ENCODE measurements around the gene PCNT.

Gene PCNT

GRCh38 chr21:46469275-46469674 lies 145.3 kb downstream of the PCNT start:
- Histone ChIP-seq H3K9ac (ENCODE audit: low read depth, low read length) (no peak overlapping the region), H3K4me3 (ENCODE audit: low read depth, low read length) (no peak overlapping the region), H3K4me1 (ENCODE audit: control insufficient read depth, insufficient read depth, low read length) (no peaks in the 10 kb centered on the region), H3K27ac (ENCODE audit: low read depth, low read length) (no peak overlapping the region), H3K9me3 (ENCODE audit: control insufficient read depth, insufficient read depth, low read length) (no peaks in the 10 kb centered on the region), H3K27me3 (ENCODE audit: control insufficient read depth, insufficient read depth, low read length) (no peaks in the 10 kb centered on the region), H3K36me3 (ENCODE audit: control insufficient read depth, insufficient read depth, low read length) (peaks cover 15% of the 10 kb centered on the region)

- Histone ChIP-seq H3K4me3 (ENCODE audit: low read depth, low read length) (no peak overlapping the region), H3K27me3 (ENCODE audit: control insufficient read depth, insufficient read depth, low read length) (no peaks in the 10 kb centered on the region), H3K9ac (ENCODE audit: low read depth, low read length) (no peak overlapping the region), H3K4me1 (ENCODE audit: control insufficient read depth, insufficient read depth, low read length) (no peaks in the 10 kb centered on the region), H3K27ac (ENCODE audit: low read depth, low read length) (no peak overlapping the region), H3K36me3 (ENCODE audit: control insufficient read depth, insufficient read depth, low read length) (peaks cover 8% of the 10 kb centered on the region; the same call in 1 of the 2 replicates), H3K9me3 (ENCODE audit: control insufficient read depth, insufficient read depth, low read length) (no peaks in the 10 kb centered on the region)
Observed at GRCh38 chr21:46471514-46471913, 147.6 kb downstream of the PCNT start.

GRCh38 chr21:46472246-46472645 lies 148.3 kb downstream of the PCNT start:
- no peaks in the 10 kb centered on the region for H3K27me3 ChIP-seq (ENCODE audit: control insufficient read depth, insufficient read depth, low read length)
- H3K4me3 ChIP-seq (ENCODE audit: low read depth, low read length) = no peak overlapping the region
- peaks cover 5% of the 10 kb centered on the region; the same call in 1 of the 2 replicates for H3K36me3 ChIP-seq (ENCODE audit: control insufficient read depth, insufficient read depth, low read length)
- H3K9ac ChIP-seq (ENCODE audit: low read depth, low read length) = no peak overlapping the region
- no peaks in the 10 kb centered on the region for H3K4me1 ChIP-seq (ENCODE audit: control insufficient read depth, insufficient read depth, low read length)
- no peaks in the 10 kb centered on the region for H3K9me3 ChIP-seq (ENCODE audit: control insufficient read depth, insufficient read depth, low read length)
- no peak overlapping the region for H3K27ac ChIP-seq (ENCODE audit: low read depth, low read length)

GRCh38 chr21:46474382-46474781 lies 150.4 kb downstream of the PCNT start:
- Histone ChIP-seq H3K9me3 (ENCODE audit: control insufficient read depth, insufficient read depth, low read length) (no peaks in the 10 kb centered on the region), H3K4me1 (ENCODE audit: control insufficient read depth, insufficient read depth, low read length) (no peaks in the 10 kb centered on the region), H3K36me3 (ENCODE audit: control insufficient read depth, insufficient read depth, low read length) (peaks cover 4% of the 10 kb centered on the region; the same call in 1 of the 2 replicates), H3K4me3 (ENCODE audit: low read depth, low read length) (no peak overlapping the region), H3K27me3 (ENCODE audit: control insufficient read depth, insufficient read depth, low read length) (no peaks in the 10 kb centered on the region), H3K9ac (ENCODE audit: low read depth, low read length) (no peak overlapping the region), H3K27ac (ENCODE audit: low read depth, low read length) (no peak overlapping the region)

- no peaks in the 10 kb centered on the region for H3K4me1 ChIP-seq (ENCODE audit: control insufficient read depth, insufficient read depth, low read length)
- no peak overlapping the region for H3K4me3 ChIP-seq (ENCODE audit: low read depth, low read length)
- no peaks in the 10 kb centered on the region for H3K27me3 ChIP-seq (ENCODE audit: control insufficient read depth, insufficient read depth, low read length)
- H3K9ac ChIP-seq (ENCODE audit: low read depth, low read length) = no peak overlapping the region
- H3K27ac ChIP-seq (ENCODE audit: low read depth, low read length) = no peak overlapping the region
- no peaks in the 10 kb centered on the region for H3K9me3 ChIP-seq (ENCODE audit: control insufficient read depth, insufficient read depth, low read length)
- H3K36me3 ChIP-seq (ENCODE audit: control insufficient read depth, insufficient read depth, low read length) = peaks cover 2% of the 10 kb centered on the region; the same call in 1 of the 2 replicates
Observed at GRCh38 chr21:46475296-46475695, 151.3 kb downstream of the PCNT start.

GRCh38 chr21:46477765-46478164 lies 153.8 kb downstream of the PCNT start:
- H3K9ac ChIP-seq (ENCODE audit: low read depth, low read length) = no peak overlapping the region
- no peaks in the 10 kb centered on the region for H3K27me3 ChIP-seq (ENCODE audit: control insufficient read depth, insufficient read depth, low read length)
- peaks cover 4% of the 10 kb centered on the region; the same call in 1 of the 2 replicates for H3K36me3 ChIP-seq (ENCODE audit: control insufficient read depth, insufficient read depth, low read length)
- no peaks in the 10 kb centered on the region for H3K9me3 ChIP-seq (ENCODE audit: control insufficient read depth, insufficient read depth, low read length)
- H3K4me1 ChIP-seq (ENCODE audit: control insufficient read depth, insufficient read depth, low read length) = no peaks in the 10 kb centered on the region
- H3K4me3 ChIP-seq (ENCODE audit: low read depth, low read length) = no peak overlapping the region
- no peak overlapping the region for H3K27ac ChIP-seq (ENCODE audit: low read depth, low read length)

GRCh38 chr21:46478910-46479309 lies 155.0 kb downstream of the PCNT start:
- H3K4me1 ChIP-seq (ENCODE audit: control insufficient read depth, insufficient read depth, low read length) = no peaks in the 10 kb centered on the region
- no peak overlapping the region for H3K9ac ChIP-seq (ENCODE audit: low read depth, low read length)
- H3K4me3 ChIP-seq (ENCODE audit: low read depth, low read length) = no peak overlapping the region
- H3K9me3 ChIP-seq (ENCODE audit: control insufficient read depth, insufficient read depth, low read length) = no peaks in the 10 kb centered on the region
- H3K27me3 ChIP-seq (ENCODE audit: control insufficient read depth, insufficient read depth, low read length) = no peaks in the 10 kb centered on the region
- no peak overlapping the region for H3K27ac ChIP-seq (ENCODE audit: low read depth, low read length)
- H3K36me3 ChIP-seq (ENCODE audit: control insufficient read depth, insufficient read depth, low read length) = peaks cover 4% of the 10 kb centered on the region; the same call in 1 of the 2 replicates

- H3K4me3 ChIP-seq (ENCODE audit: low read depth, low read length) = no peak overlapping the region
- H3K9me3 ChIP-seq (ENCODE audit: control insufficient read depth, insufficient read depth, low read length) = no peaks in the 10 kb centered on the region
- no peak overlapping the region for H3K9ac ChIP-seq (ENCODE audit: low read depth, low read length)
- no peaks in the 10 kb centered on the region for H3K27me3 ChIP-seq (ENCODE audit: control insufficient read depth, insufficient read depth, low read length)
- H3K36me3 ChIP-seq (ENCODE audit: control insufficient read depth, insufficient read depth, low read length) = peaks cover 4% of the 10 kb centered on the region; the same call in 1 of the 2 replicates
- H3K4me1 ChIP-seq (ENCODE audit: control insufficient read depth, insufficient read depth, low read length) = no peaks in the 10 kb centered on the region
- no peak overlapping the region for H3K27ac ChIP-seq (ENCODE audit: low read depth, low read length)
Observed at GRCh38 chr21:46480466-46480865, 156.5 kb downstream of the PCNT start.

- Histone ChIP-seq H3K36me3 (ENCODE audit: control insufficient read depth, insufficient read depth, low read length) (peaks cover 11% of the 10 kb centered on the region), H3K4me3 (ENCODE audit: low read depth, low read length) (no peak overlapping the region), H3K27me3 (ENCODE audit: control insufficient read depth, insufficient read depth, low read length) (no peaks in the 10 kb centered on the region)
Observed at GRCh38 chr21:46482225-46482845, 158.4 kb downstream of the PCNT start.

GRCh38 chr21:46482846-46483231 lies 158.9 kb downstream of the PCNT start:
- H3K36me3 ChIP-seq (ENCODE audit: control insufficient read depth, insufficient read depth, low read length) = peaks cover 12% of the 10 kb centered on the region
- H3K4me1 ChIP-seq (ENCODE audit: control insufficient read depth, insufficient read depth, low read length) = no peaks in the 10 kb centered on the region
- no peak overlapping the region for H3K27ac ChIP-seq (ENCODE audit: low read depth, low read length)
- H3K9ac ChIP-seq (ENCODE audit: low read depth, low read length) = no peak overlapping the region
- no peak overlapping the region for H3K4me3 ChIP-seq (ENCODE audit: low read depth, low read length)
- no peaks in the 10 kb centered on the region for H3K27me3 ChIP-seq (ENCODE audit: control insufficient read depth, insufficient read depth, low read length)
- H3K9me3 ChIP-seq (ENCODE audit: control insufficient read depth, insufficient read depth, low read length) = no peaks in the 10 kb centered on the region

More at GRCh38 chr21:46482225-46482845, 158.4 kb downstream of the PCNT start:
- H3K9me3 ChIP-seq (ENCODE audit: control insufficient read depth, insufficient read depth, low read length) = no peaks in the 10 kb centered on the region
- H3K4me1 ChIP-seq (ENCODE audit: control insufficient read depth, insufficient read depth, low read length) = no peaks in the 10 kb centered on the region
- H3K9ac ChIP-seq (ENCODE audit: low read depth, low read length) = no peak overlapping the region
- H3K27ac ChIP-seq (ENCODE audit: low read depth, low read length) = no peak overlapping the region

GRCh38 chr21:46483300-46484295 lies 159.6 kb downstream of the PCNT start:
- no peaks in the 10 kb centered on the region for H3K27me3 ChIP-seq (ENCODE audit: control insufficient read depth, insufficient read depth, low read length)
- H3K4me3 ChIP-seq (ENCODE audit: low read depth, low read length) = no peak overlapping the region
- H3K9ac ChIP-seq (ENCODE audit: low read depth, low read length) = no peak overlapping the region
- H3K27ac ChIP-seq (ENCODE audit: low read depth, low read length) = no peak overlapping the region
- peaks cover 17% of the 10 kb centered on the region for H3K36me3 ChIP-seq (ENCODE audit: control insufficient read depth, insufficient read depth, low read length)
- no peaks in the 10 kb centered on the region for H3K9me3 ChIP-seq (ENCODE audit: control insufficient read depth, insufficient read depth, low read length)
- H3K4me1 ChIP-seq (ENCODE audit: control insufficient read depth, insufficient read depth, low read length) = no peaks in the 10 kb centered on the region
